Neural progenitor cell (in vitro differentiated cells): Measurements from ENCODE around the gene NALCN.

ENCODE experiments used
- EZH2 ChIP-seq: fragments of 200-600 bp; sonication (generic); IDR thresholded peaks from 2 replicates; pipeline ENCODE4 v1.6.1; 2017; ENCODE audit warnings: antibody characterized with exemption, mild to moderate bottlenecking, moderate library complexity
- EZH2phosphoT487 ChIP-seq: fragments of 200-600 bp; sonication (generic); IDR thresholded peaks from 2 replicates; pipeline ENCODE4 v1.6.1; 2017; ENCODE audit warnings: antibody characterized with exemption
- TF ChIP-seq, protein P1 (sequence below): fragments of 200-600 bp; sonication (generic); IDR thresholded peaks from 2 replicates; pipeline ENCODE4 v1.5.1; 2017; ENCODE audit warnings: antibody characterized with exemption, mild to moderate bottlenecking

DNA sequence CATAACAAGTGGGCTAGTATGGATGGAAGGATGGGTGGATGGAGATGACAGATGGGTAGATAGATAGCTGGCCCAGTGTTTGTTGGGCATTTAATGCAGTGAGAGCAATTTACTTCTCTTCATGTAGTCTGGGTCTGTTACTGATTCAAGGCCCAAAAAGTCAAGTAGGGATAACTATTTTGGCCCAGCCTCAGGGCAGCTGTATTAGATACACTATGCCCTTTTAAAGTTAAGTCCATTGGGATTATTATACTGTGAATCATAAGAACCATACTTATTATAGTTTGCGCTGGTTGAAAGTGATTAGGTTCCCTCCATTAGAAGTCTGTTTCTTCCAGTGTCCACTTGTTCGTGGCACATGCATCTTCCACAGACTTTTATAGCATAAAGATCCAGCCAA is 40.9 kb upstream of the NALCN start:
- TF ChIP-seq, protein P1, sequence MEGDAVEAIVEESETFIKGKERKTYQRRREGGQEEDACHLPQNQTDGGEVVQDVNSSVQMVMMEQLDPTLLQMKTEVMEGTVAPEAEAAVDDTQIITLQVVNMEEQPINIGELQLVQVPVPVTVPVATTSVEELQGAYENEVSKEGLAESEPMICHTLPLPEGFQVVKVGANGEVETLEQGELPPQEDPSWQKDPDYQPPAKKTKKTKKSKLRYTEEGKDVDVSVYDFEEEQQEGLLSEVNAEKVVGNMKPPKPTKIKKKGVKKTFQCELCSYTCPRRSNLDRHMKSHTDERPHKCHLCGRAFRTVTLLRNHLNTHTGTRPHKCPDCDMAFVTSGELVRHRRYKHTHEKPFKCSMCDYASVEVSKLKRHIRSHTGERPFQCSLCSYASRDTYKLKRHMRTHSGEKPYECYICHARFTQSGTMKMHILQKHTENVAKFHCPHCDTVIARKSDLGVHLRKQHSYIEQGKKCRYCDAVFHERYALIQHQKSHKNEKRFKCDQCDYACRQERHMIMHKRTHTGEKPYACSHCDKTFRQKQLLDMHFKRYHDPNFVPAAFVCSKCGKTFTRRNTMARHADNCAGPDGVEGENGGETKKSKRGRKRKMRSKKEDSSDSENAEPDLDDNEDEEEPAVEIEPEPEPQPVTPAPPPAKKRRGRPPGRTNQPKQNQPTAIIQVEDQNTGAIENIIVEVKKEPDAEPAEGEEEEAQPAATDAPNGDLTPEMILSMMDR = no peak
- TF ChIP-seq EZH2 (no peak), EZH2phosphoT487 (no peak)
